Activated CD8-positive, alpha-beta memory T cell treated with anti-CD3 and anti-CD28 coated beads, Interleukin-2, amount 50 U/mL, for 24 hours (primary cell): ENCODE results near the gene CELA3A.

Experiments used
- DNase-seq: peaks from one replicate; pipeline ENCODE4 v3.0.0-alpha.2; 2020; ENCODE audit errors: extremely low read depth

The CELA3A gene

GRCh38 chr1:22050330-22050729, 48.9 kb downstream of the CELA3A start:
- no peak for DNase-seq

DNA sequence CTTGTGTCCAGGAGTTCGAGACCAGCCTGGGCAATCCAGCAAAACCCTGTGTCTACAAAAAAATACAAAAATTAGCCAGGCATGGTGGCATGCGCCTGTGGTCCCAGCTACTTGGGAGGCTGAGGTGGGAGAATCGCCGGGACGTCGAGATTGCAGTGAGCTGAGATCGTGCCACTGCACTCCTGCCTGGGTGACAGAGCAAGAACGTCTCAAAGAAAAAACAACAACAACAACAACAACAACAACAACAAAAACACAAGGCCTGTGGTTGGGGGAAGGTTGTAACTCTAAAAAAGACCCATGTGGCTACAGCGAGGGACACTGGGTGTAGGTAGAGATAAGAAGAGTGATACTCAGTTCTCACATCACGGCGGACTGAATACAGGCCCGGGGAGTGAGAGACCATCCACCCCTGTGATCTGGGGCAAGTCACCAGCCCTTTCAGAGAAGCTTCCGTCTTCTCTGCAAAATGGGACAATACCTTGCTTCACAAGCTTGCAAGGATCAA, 50.2 kb downstream of the CELA3A start:
- no peak for DNase-seq

GRCh38 chr1:22052115-22053016, 50.9 kb downstream of the CELA3A start, which contains the start of gene CDC42:
CDC42 (plus strand) TSS chr1:22052709; CDS start chr1:22078479, 25,770 bp downstream.
- DNase-seq, result peak; percentile 88

DNA sequence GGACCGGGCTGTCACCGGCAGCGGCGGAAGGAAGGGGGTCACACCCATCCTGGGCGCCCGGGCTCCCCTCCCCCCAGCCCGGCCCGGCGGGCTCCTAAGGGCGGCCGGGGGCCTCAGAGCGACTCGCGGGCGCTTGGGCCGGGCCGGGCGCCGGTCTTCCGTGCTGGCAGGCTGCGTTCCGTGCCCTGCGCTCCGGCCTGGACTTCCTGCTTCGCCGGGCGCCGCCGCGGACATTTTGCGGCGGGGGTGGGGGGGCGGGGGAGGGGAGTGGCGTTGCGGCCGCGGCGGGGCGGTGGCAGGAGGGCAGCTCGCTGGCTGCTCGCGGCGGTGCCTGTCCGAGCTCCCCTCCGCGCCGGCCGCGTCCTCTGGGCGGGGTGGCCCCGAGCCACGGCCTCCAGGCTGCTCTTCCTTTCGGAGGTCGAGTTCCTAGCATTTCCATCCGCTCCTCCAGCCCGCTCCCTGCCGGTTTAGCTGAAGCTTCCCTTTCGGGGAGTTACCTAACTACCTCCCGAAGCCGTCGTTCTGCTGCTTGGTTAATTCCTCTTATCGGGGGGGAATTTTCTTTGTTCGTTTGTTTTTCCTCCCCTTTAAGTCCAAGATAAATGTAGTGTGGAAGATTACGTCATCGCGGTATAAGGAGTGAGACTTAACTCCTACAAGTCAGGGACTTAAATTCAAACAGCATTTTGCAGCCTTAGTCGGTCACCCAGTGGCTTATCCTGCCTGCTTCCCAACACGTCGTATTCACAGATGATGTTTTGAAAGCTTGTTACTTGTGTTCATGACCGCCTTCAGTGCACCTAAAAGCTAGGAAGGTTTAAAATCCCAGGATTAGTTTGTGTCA, 51.8 kb downstream of the CELA3A start:
- DNase-seq, result no peak

- no peak for DNase-seq
Measured at GRCh38 chr1:22053861-22054770, 52.7 kb downstream of the CELA3A start.

GRCh38 chr1:22055463-22055862, 54.0 kb downstream of the CELA3A start:
- DNase-seq, result no peak

DNA sequence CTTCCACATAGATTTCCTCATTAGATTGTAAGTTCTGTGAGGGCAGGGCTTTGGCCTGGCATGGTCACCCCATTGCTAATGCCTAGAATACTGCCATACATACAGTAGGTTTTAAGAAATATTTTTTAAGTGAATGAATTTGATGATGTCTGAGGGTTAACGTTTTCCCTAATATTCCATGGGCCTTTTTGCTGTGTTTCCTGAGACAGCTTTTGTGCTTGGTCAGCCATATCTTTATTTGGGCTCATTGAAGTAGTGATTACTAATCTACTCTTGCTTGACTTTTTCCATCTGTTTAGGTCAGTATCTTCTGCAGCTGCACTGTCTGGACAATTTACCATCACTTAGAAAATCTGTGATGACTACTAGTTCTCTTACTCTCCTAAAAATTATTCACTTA, 54.6 kb downstream of the CELA3A start:
- DNase-seq, result no peak

- DNase-seq, result no peak
Measured at GRCh38 chr1:22056936-22057335, 55.5 kb downstream of the CELA3A start.

GRCh38 chr1:22057861-22058260, 56.4 kb downstream of the CELA3A start:
- DNase-seq, result no peak
